Prostate gland (tissue), 2 donors: ENCODE results near the gene DSCAML1. TPM values are rescaled to one million over a fixed set of nuclear protein-coding genes. Genes with fewer than 3 reads are reported as not detected.

ENCODE experiments used
- DNase-seq: peaks from one replicate; pipeline ENCODE4 v3.0.0-alpha.2; 2019; ENCODE audit warnings: low spot score
- H3K27ac ChIP-seq, 2 donors: fragments of 200-600 bp; sonication (generic); 2 replicates each; pipeline ENCODE4 v1.5.1; 2017 to 2019
- H3K27me3 ChIP-seq: fragments of 200-600 bp; sonication (generic); replicated peaks from 2 replicates; pipeline ENCODE4 v1.5.1; 2019; ENCODE audit not compliant: insufficient read depth
- H3K36me3 ChIP-seq, 2 donors: fragments of 200-600 bp; sonication (generic); 1 replicate in 1 of 2; 2 replicates in 1 of 2; pipeline versions ENCODE4 v1.5.1 to v1.8.1; 2017 to 2019
- H3K4me1 ChIP-seq: fragments of 200-600 bp; sonication (generic); replicated peaks from 2 replicates; pipeline ENCODE4 v1.5.1; 2019
- H3K4me3 ChIP-seq, 2 donors: fragments of 200-600 bp; sonication (generic); 2 replicates each; pipeline ENCODE4 v1.5.1; 2017 to 2019
- H3K9me3 ChIP-seq: fragments of 200-600 bp; sonication (generic); 2 replicates; pipeline ENCODE4 v1.5.1; 2017
- POLR2A ChIP-seq: fragments of 450-650 bp; IDR thresholded peaks from one replicate; pipeline ENCODE4 v1.6.1; 2016; ENCODE audit warnings: antibody characterized with exemption, mild to moderate bottlenecking
- POLR2AphosphoS5 ChIP-seq: sonication (generic); formaldehyde crosslinking; IDR thresholded peaks from one replicate; pipeline ENCODE4 v1.6.1; 2017; ENCODE audit warnings: antibody characterized with exemption
- WGBS: methylation state at CpG from one replicate; pipeline ENCODE4 v1.1.5; 2018; 5-methylcytosine and 5-hydroxymethylcytosine counted together
- intact Hi-C: fragments of 100-400 bp; cut with DNase I; formaldehyde crosslinking; loops from one replicate; pipeline ENCODE4 v1.14.2; 2022
- total RNA-seq, 2 donors: library from RNA; depleted of rRNA; stranded (reverse); fragments of >200 nt; gene quantifications; one replicate each; pipeline ENCODE4 v1.1.0, GENCODE V29; 2016
- TF ChIP-seq, protein P1 (sequence below), 4 experiments: fragments of 200-600 bp in 2 of 4; fragments of 450-650 bp in 2 of 4; sonication (generic) in 2 of 4; IDR thresholded peaks; 1 replicate in 3 of 4; 2 replicates in 1 of 4; pipeline ENCODE4 v1.5.1; 2016 to 2019; ENCODE audit warnings: antibody characterized with exemption in 4 of 4, mild to moderate bottlenecking in 2 of 4, moderate library complexity in 2 of 4

The DSCAML1 gene
- total RNA-seq, 2 donors from 2014 or later, result 0.14 to 2.8 TPM

DNA sequence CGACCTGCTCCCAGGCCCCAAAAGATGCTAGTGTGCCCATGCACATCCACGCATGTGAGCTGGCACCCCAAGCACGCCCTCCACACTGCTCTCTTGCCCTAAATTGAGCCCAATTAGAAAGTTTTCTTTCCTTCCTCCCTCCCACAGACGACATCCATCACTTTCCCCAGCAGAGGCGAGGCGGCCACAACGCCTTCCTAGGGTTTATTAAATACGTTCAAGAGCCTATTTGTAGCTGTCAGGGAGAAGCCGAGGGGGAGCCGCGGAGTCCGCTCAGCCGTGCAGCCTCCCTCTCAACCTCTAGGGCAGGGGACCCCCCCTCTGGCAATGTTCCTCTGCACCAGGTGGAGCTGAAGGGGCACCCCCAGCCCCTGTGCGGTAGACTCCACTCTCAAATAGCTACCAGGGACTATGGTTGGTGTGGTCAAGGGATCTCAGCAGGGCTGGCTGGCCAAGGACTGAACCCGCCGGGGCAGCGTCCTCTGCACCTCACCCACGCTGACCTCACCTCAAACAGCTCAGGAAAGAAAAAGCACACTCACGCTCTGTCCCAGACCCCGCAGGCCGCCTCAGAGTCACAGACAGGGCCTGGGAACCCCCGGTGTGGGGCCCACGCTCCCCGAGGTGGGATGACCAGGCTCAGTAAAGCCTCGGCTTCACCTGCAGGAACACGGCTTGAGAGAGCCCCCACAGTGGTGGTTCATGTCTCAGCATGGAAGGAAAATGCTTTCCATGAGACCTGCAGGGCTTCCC is 152.4 kb downstream of the DSCAML1 start:
- no peak overlapping the region for H3K27ac ChIP-seq
- no peak overlapping the region for H3K4me3 ChIP-seq
- H3K27me3 ChIP-seq, result peaks cover 5% of the 10 kb centered on the region
- 83% methylated on average over 26 of the region's 26 CpGs for WGBS
- no peaks in the 10 kb centered on the region for H3K4me1 ChIP-seq
- H3K9me3 ChIP-seq, result no peaks in the 10 kb centered on the region
- no peak for DNase-seq
- no peaks in the 10 kb centered on the region for H3K36me3 ChIP-seq
- intact Hi-C loops, result no loop called here
- TF ChIP-seq POLR2AphosphoS5 (no peak), POLR2A (no peak)
- TF ChIP-seq, protein P1, sequence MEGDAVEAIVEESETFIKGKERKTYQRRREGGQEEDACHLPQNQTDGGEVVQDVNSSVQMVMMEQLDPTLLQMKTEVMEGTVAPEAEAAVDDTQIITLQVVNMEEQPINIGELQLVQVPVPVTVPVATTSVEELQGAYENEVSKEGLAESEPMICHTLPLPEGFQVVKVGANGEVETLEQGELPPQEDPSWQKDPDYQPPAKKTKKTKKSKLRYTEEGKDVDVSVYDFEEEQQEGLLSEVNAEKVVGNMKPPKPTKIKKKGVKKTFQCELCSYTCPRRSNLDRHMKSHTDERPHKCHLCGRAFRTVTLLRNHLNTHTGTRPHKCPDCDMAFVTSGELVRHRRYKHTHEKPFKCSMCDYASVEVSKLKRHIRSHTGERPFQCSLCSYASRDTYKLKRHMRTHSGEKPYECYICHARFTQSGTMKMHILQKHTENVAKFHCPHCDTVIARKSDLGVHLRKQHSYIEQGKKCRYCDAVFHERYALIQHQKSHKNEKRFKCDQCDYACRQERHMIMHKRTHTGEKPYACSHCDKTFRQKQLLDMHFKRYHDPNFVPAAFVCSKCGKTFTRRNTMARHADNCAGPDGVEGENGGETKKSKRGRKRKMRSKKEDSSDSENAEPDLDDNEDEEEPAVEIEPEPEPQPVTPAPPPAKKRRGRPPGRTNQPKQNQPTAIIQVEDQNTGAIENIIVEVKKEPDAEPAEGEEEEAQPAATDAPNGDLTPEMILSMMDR (IDR thresholded peaks at IDR 0.05), result no peak

DNA sequence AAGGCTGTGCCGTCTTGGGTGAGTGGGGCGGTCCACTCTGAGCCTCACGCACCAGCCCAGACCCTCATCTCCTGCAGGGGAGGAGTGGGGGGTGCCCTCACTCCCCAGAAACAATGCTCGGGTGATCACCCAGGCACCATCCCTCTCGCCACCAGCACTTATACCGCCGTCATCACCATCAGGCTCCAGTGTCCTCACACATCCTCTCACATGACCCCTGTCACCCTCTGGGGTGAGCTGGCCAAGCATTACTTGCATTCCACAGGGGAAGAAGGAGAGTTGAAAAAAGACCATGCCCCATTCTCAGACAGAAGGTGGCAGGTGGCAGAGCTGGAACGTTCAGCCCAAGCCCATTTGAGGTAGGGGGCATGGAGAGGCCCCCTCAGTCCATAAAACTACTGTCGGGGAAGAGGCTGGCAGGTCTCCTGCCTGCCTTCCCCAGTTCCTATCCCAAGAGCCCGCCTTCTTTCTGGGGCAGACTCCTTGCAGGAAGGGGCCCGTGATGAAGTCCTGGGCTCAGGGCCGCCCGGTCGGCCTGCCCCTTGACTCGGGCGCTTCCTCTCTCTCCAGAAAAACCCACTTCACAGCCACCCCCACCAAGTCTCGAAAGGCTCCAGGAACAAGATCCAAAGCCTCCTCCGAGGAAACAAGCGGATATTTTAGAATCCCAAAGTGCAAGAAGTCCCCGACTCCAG is 153.3 kb downstream of the DSCAML1 start:
- Histone ChIP-seq H3K4me3 (no peak overlapping the region), H3K4me1 (no peaks in the 10 kb centered on the region), H3K9me3 (no peaks in the 10 kb centered on the region), H3K36me3 (no peaks in the 10 kb centered on the region), H3K27me3 (peaks cover 5% of the 10 kb centered on the region), H3K27ac (no peak overlapping the region)
- WGBS, result 77% methylated on average over 20 of the region's 20 CpGs
- DNase-seq, result no peak
- intact Hi-C loops, result no loop called here
- TF ChIP-seq POLR2A (no peak), POLR2AphosphoS5 (no peak)
- TF ChIP-seq, protein P1 (IDR thresholded peaks at IDR 0.05), result no peak

DNA sequence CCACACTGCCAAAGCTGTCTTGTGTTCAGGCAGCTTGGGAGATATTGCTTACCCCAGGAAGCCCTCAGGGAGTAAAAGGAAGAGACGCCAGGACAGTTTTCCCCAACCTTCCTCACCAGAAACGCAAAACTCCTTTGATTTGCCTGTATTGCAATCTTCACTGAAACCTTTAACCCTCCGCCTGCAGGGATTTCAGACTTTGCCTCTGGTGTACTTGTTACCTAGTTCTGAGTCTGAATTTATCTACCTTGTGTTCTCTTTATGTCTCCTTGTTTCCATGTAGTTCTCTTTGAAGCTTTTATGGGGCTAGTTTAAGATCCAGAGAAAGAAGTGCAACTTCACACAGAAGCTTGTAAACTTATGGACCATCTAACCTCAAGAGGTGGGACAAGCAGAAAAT is 154.2 kb downstream of the DSCAML1 start:
- Histone ChIP-seq H3K9me3 (no peaks in the 10 kb centered on the region), H3K4me3 (no peak overlapping the region), H3K27ac (no peak overlapping the region), H3K4me1 (no peaks in the 10 kb centered on the region), H3K36me3 (no peaks in the 10 kb centered on the region), H3K27me3 (peaks cover 5% of the 10 kb centered on the region)
- DNase-seq, result no peak
- intact Hi-C loops, result no loop called here
- WGBS, result 75% methylated on average over 3 of the region's 3 CpGs
- TF ChIP-seq POLR2A (no peak), POLR2AphosphoS5 (no peak)
- TF ChIP-seq, protein P1 (IDR thresholded peaks at IDR 0.05), result no peak

DNA sequence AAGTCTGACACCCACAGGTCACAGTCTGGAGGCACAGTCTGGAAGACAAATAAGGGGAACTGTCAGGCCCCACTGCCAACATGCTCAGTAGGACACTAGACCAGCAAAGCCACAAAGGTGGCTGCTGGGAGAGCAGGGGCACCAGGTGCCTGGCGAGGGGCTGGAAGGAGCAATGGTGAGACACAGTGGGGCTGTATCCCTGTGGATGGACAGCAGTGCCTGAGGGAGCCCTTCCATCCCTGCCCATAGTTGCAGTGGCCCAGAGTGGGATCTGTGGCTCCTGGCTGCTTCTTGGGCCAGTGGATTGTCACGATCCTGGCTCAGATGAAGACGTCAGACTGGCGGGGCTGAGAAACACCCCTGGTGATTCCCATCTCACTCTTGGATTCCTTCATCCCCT is 154.6 kb downstream of the DSCAML1 start:
- no peak for DNase-seq
- TF ChIP-seq, protein P1 (IDR thresholded peaks at IDR 0.05), result no peak
- TF ChIP-seq POLR2A (no peak), POLR2AphosphoS5 (no peak)
- no peak overlapping the region for H3K27ac ChIP-seq
- H3K4me3 ChIP-seq, result no peak overlapping the region
- H3K36me3 ChIP-seq, result no peaks in the 10 kb centered on the region
- intact Hi-C loops, result no loop called here
- no peaks in the 10 kb centered on the region for H3K4me1 ChIP-seq
- WGBS, result 71% methylated on average over 4 of the region's 4 CpGs
- no peaks in the 10 kb centered on the region for H3K9me3 ChIP-seq
- H3K27me3 ChIP-seq, result peaks cover 5% of the 10 kb centered on the region
